A549 (cell line): Measurements from ENCODE around the gene CDK4. TPM values are rescaled to one million over a fixed set of nuclear protein-coding genes. Genes with fewer than 3 reads are reported as not detected.

Experiments used
- ATAC-seq, 2 experiments: fragments of 200-7000 bp in 1 of 2; fragments of >200 bp in 1 of 2; cut with Nextera tagmentation in 1 of 2; cut with Tn5 transposase in 1 of 2; 3 replicates each; pipeline versions ENCODE4 v1.8.0 to v1.9.1; 2018 to 2020; ENCODE audit warnings: mild to moderate bottlenecking in 1 of 2, moderate library complexity in 1 of 2
- CTCF ChIA-PET: fragments of 300-600 bp; sonication (Branson Sonifier 250); formaldehyde crosslinking; extraction: SDS; loops from one replicate; lab custom pipeline; 2021; ENCODE audit warnings: antibody characterized with exemption, inconsistent platforms; lab: Yijun Ruan, JAX
- POLR2A ChIA-PET: fragments of 350-600 bp; formaldehyde crosslinking; extraction: SDS; loops from one replicate; lab custom pipeline; 2021; ENCODE audit warnings: antibody characterized with exemption, inconsistent platforms; lab: Yijun Ruan, JAX
- DNase-seq, 2 experiments: peaks; one replicate each; pipeline versions ENCODE4 v3.0.0 to v3.0.0-alpha.2; 2011 to 2016; ENCODE audit warnings: low read depth in 1 of 2, low spot score in 1 of 2
- FAIRE-seq: peaks from 2 replicates; lab custom pipeline; 2011; peaks lifted over from hg19 to GRCh38; lab: Jason Lieb, UNC
- H3K27ac ChIP-seq, 2 experiments: fragments of >200 bp; sonication (Bioruptor Twin); formaldehyde crosslinking; 3 replicates each; pipeline ENCODE4 v1.5.1; 2016 to 2017
- H3K4me1 ChIP-seq: fragments of >200 bp; sonication (Bioruptor Twin); formaldehyde crosslinking; 3 replicates; pipeline ENCODE4 v1.6.1; 2016
- H3K4me2 ChIP-seq: fragments of >200 bp; sonication (Bioruptor Twin); formaldehyde crosslinking; 3 replicates; pipeline ENCODE4 v1.6.1; 2016
- H3K4me3 ChIP-seq: fragments of >200 bp; sonication (Bioruptor Twin); formaldehyde crosslinking; 3 replicates; pipeline ENCODE4 v1.5.1; 2016
- H3K9me3 ChIP-seq: fragments of >200 bp; sonication (Bioruptor Twin); formaldehyde crosslinking; 3 replicates; pipeline ENCODE4 v1.6.1; 2016
- CBX2 ChIP-seq: fragments of 200-600 bp; sonication (generic); IDR thresholded peaks from 2 replicates; pipeline ENCODE4 v1.6.1; 2016; ENCODE audit warnings: low read depth, mild to moderate bottlenecking, borderline replicate concordance
- CHD2 ChIP-seq: fragments of 150-350 bp; IDR thresholded peaks from 2 replicates; pipeline ENCODE4 v1.6.1; 2014; ENCODE audit warnings: low read length; ENCODE audit not compliant: partially characterized antibody
- CHD4 ChIP-seq: fragments of 200-600 bp; sonication (generic); IDR thresholded peaks from 2 replicates; pipeline ENCODE4 v1.6.1; 2016; ENCODE audit warnings: antibody characterized with exemption, mild to moderate bottlenecking, borderline replicate concordance
- EHMT2 ChIP-seq: fragments of 200-600 bp; sonication (generic); IDR thresholded peaks from 2 replicates; pipeline ENCODE4 v1.6.1; 2016; ENCODE audit warnings: antibody characterized with exemption, low read depth, mild to moderate bottlenecking, moderate library complexity
- ESRRA ChIP-seq: fragments of 150-350 bp; IDR thresholded peaks from 2 replicates; pipeline ENCODE4 v1.6.1; 2014; ENCODE audit warnings: mild to moderate bottlenecking, low read length, borderline replicate concordance
- GATA3 ChIP-seq: IDR thresholded peaks from 2 replicates; pipeline ENCODE4 v1.6.1; 2012; ENCODE audit warnings: borderline replicate concordance
- HDAC2 ChIP-seq: fragments of 200-600 bp; sonication (generic); IDR thresholded peaks from 2 replicates; pipeline ENCODE4 v1.6.1; 2016
- HEYL ChIP-seq: fragments of 250-450 bp; sonication (Bioruptor Pico); IDR thresholded peaks from 2 replicates; pipeline ENCODE4 v1.8.0; 2021; ENCODE audit warnings: mild to moderate bottlenecking, moderate library complexity
- JUNB ChIP-seq: fragments of >200 bp; sonication (Bioruptor Twin); formaldehyde crosslinking; IDR thresholded peaks from 2 replicates; pipeline ENCODE4 v1.6.1; 2016
- MYC ChIP-seq: IDR thresholded peaks from 2 replicates; pipeline ENCODE4 v1.6.1; 2012; ENCODE audit warnings: mild to moderate bottlenecking, inconsistent platforms, low read length, improper control_type of control experiment, borderline replicate concordance
- NPAS2 ChIP-seq: fragments of 250-450 bp; sonication (Bioruptor Pico); IDR thresholded peaks from 2 replicates; pipeline ENCODE4 v1.8.0; 2022; ENCODE audit warnings: mild to moderate bottlenecking, moderate library complexity, borderline replicate concordance
- POLR2A ChIP-seq: IDR thresholded peaks from 2 replicates; pipeline ENCODE4 v1.6.1; 2012; ENCODE audit warnings: mild to moderate bottlenecking, low read length
- POLR2AphosphoS2 ChIP-seq: conservative IDR thresholded peaks from 2 replicates; pipeline ENCODE4 v1.6.1; 2012; ENCODE audit warnings: low read length, improper control_type of control experiment, inconsistent platforms
- REST ChIP-seq: fragments of 200-600 bp; sonication (generic); IDR thresholded peaks from 2 replicates; pipeline ENCODE4 v1.6.1; 2016; ENCODE audit warnings: antibody characterized with exemption, mild to moderate bottlenecking, moderate library complexity
- SMC3 ChIP-seq: fragments of >200 bp; sonication (Bioruptor Twin); formaldehyde crosslinking; IDR thresholded peaks from 3 replicates; pipeline ENCODE4 v1.6.1; 2018; ENCODE audit warnings: inconsistent platforms
- TP53 ChIP-seq: fragments of 250-450 bp; sonication (Bioruptor Pico); IDR thresholded peaks from 2 replicates; pipeline ENCODE4 v1.5.0; 2021; ENCODE audit warnings: mild to moderate bottlenecking, moderate library complexity
- WGBS: methylation state at CpG from one replicate; pipeline ENCODE4 v1.1.6; 2017; ENCODE audit errors: missing lambda C conversion rate; 5-methylcytosine and 5-hydroxymethylcytosine counted together
- polyA plus RNA-seq, 4 experiments: library from polyadenylated mRNA; depleted of rRNA in 3 of 4; stranded (reverse); fragments of >200 nt; fragmentation: RNase III in 1 of 4; extraction: RNeasy Plus Mini Kit Qiagen cat#74134 plus additional on column Dnase treatment in 1 of 4; gene quantifications; 2 replicates in 3 of 4; 3 replicates in 1 of 4; pipeline ENCODE4 v1.2.3, GENCODE V29; 2011 to 2017
- TF ChIP-seq, protein P1 (sequence below): IDR thresholded peaks from 2 replicates; pipeline ENCODE4 v1.6.1; 2012
- TF ChIP-seq, protein P2 (sequence below): fragments of 250-450 bp; sonication (Bioruptor Pico); IDR thresholded peaks from 2 replicates; pipeline ENCODE4 v1.5.0; 2020; ENCODE audit warnings: low read depth, mild to moderate bottlenecking, moderate library complexity

The CDK4 gene
- polyA plus RNA-seq, 2 of the 4 experiments (the other 2 are of a cell fraction), result 226 to 255 TPM

DNA sequence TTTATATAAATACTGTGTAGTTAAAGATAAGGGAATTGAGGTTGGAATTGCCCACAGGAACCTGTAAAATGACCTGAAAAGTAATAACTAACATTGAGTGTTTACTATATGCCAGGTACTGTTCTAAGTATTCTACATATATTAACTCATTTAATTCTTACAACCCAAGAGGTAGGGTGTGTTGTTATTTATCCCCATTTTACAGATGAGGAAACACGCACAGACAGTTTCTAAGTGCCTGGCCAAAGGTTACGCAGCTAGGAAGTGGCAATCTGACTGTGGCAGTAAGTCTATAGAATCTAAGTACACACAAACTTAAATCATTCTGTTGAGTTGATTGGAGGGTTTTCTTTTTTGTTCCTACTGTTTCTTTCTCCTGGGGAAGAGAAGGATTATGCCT lies 8.3 kb downstream of the CDK4 start (continued):
- no peak for TF ChIP-seq TP53
- TF ChIP-seq HDAC2, result no peak
- TF ChIP-seq EHMT2, result no peak
- TF ChIP-seq GATA3, result no peak

DNA sequence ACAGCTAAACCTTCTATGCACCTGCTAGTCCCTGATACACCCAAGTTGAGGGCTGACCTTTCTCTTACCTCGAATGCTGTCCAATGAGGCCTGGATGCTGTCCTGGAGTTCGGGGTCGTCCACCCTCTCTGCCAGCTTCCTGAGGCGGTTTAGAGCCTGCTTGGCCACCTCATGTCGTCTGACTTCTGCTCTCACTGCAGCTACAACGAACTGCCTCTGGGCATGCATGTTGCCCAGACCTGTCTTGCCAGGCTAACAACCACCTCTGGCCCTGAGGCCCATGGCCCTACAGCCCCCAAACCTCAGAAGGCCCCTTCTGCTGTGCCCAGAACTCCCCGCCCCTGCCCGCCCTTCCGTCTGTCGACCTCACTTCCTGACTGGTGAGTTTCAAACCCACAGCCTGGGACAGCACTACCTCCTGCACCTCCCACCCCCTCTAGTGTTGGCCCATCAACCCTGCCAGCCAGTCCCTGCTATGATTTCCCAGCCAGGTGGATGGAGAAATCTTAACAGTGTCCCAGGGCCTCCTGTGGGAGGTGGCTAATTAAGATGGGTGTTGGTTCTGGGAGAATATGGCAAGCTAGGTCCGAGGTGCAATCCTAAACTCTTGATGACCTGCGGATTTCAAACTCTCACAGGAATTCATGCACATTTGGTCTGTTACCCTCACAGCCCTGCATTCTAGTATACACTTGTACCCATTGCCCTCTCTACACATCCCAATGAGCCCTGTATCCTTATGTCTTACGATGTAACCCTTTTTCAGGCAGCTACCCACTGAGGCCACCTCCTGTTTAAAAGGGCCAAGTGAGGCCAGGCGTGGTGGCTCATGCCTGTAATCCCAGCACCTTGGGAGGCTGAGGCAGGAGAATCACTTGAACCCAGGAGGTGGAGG lies 10.0 kb downstream of the CDK4 start:
- no peak for ATAC-seq
- no peak for FAIRE-seq
- POLR2A ChIA-PET, result no interaction called here

DNA sequence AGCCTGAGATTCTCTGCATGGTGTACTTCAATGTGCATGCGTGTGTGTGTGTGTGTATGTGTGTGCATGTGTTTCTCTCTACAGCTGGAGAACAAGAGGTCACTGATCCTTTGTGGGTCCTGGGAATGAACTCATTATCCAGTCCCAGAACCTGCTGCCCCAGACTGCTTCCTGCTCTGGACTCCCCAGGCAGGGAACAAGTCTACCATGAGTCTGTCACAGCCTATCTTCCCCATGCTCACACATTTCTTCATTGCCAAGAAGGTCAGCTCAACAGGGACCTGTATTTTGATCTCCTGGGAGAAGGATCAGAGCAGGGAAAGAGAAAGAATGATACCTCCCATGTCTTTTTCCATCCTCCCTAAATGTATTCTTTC lies 10.7 kb downstream of the CDK4 start:
- ChIA-PET POLR2A (no interaction called here), CTCF (interaction anchor here (0.6 to 10.7 kb wide), 8 partner anchors 9 to 158 kb away, joined by 3 to 242 read pairs (median 3); partner anchors contain the start of gene OS9)
- Histone ChIP-seq H3K4me1 (peaks cover 37% of the 10 kb centered on the region), H3K27ac (no peak overlapping the region), H3K9me3 (no peaks in the 10 kb centered on the region), H3K4me2 (no peak overlapping the region), H3K4me3 (no peak overlapping the region)
- DNase-seq (no peak), FAIRE-seq (no peak), ATAC-seq (no peak)
- 80% methylated on average over 1 of the region's 1 CpG for WGBS
- TF ChIP-seq ESRRA, result no peak
- no peak for TF ChIP-seq SMC3
- TF ChIP-seq HEYL (CRISPR knock-in tag), result no peak
- TF ChIP-seq CHD2, result no peak
- TF ChIP-seq JUNB, result no peak
- TF ChIP-seq, protein P1, sequence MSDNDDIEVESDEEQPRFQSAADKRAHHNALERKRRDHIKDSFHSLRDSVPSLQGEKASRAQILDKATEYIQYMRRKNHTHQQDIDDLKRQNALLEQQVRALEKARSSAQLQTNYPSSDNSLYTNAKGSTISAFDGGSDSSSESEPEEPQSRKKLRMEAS, result no peak
- no peak for TF ChIP-seq MYC

More for the DNA sequence above, 10.0 kb downstream of the CDK4 start:
- Histone ChIP-seq H3K4me3 (no peak overlapping the region), H3K9me3 (no peaks in the 10 kb centered on the region), H3K4me2 (no peak overlapping the region)
- CTCF ChIA-PET, result interaction anchor here (0.8 to 10.7 kb wide), 6 partner anchors 8 to 48 kb away, joined by 3 to 242 read pairs (median 3); partner anchors contain the start of gene OS9
- TF ChIP-seq, protein P2, sequence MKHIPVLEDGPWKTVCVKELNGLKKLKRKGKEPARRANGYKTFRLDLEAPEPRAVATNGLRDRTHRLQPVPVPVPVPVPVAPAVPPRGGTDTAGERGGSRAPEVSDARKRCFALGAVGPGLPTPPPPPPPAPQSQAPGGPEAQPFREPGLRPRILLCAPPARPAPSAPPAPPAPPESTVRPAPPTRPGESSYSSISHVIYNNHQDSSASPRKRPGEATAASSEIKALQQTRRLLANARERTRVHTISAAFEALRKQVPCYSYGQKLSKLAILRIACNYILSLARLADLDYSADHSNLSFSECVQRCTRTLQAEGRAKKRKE (CRISPR knock-in tag), result no peak
- TF ChIP-seq, all 56 proteins: peak for 0
- peak in 1 of 2 experiments; percentile 52 for DNase-seq
- WGBS, result 55% methylated on average over 14 of the region's 14 CpGs
- Histone ChIP-seq H3K27ac (no peak overlapping the region), H3K4me1 (peaks cover 30% of the 10 kb centered on the region)

- Histone ChIP-seq H3K27ac (no peak overlapping the region), H3K9me3 (no peaks in the 10 kb centered on the region), H3K4me1 (peaks cover 35% of the 10 kb centered on the region), H3K4me3 (no peak overlapping the region), H3K4me2 (no peak overlapping the region)
- CTCF ChIA-PET, result interaction anchor here (0.6 to 10.7 kb wide), 8 partner anchors 9 to 282 kb away, joined by 3 to 242 read pairs (median 4); partner anchors contain the start of gene OS9
- no peak for TF ChIP-seq POLR2AphosphoS2
- 81% methylated on average over 5 of the region's 5 CpGs for whole genome bisulfite sequencing
- FAIRE-seq (no peak), DNase-seq (no peak), ATAC-seq (no peak)
- POLR2A ChIA-PET, result no interaction called here
These were observed 11.3 kb downstream of the CDK4 start for GRCh38 chr12:57740656-57741412.

DNA sequence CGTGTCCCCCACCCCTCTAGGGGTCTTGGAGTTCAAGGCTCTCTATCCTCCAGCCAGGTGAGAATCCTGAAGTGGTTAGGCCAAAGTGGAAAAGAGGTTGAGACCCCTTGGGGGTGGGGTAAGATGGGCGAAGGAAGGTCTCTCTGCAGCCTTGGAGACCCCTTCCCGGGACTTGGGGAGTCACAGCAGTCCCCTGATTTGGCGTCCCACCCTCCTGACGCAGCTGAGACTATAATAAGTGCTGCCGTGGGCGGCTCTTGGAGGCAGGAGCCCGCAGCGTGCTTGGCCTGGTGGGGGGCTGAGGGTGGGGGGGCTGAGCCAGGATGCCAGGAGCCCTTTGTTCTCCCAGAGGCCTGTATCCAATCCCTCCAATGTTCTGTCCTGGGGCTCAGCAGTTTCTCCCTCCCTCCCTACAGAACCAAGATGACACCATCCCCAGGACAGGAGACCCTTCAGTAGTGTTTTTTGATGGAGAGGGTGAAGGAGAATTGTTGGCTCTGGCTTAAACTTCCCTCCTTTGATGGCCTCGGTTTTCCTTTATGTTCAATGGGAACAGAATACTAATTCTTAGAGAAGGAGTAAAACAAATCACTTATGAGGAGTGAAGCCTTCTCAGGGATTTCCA lies 12.1 kb downstream of the CDK4 start:
- peaks cover 32% of the 10 kb centered on the region for H3K4me1 ChIP-seq
- no peaks in the 10 kb centered on the region for H3K9me3 ChIP-seq
- 66% methylated on average over 8 of the region's 10 CpGs for WGBS
- POLR2A ChIA-PET, result no interaction called here
- DNase-seq (no peak), FAIRE-seq (no peak), ATAC-seq (no peak)
- no peak overlapping the region for H3K4me2 ChIP-seq
- no peak overlapping the region for H3K27ac ChIP-seq
- no peak overlapping the region for H3K4me3 ChIP-seq
- CTCF ChIA-PET, result interaction anchor here (1.3 to 10.7 kb wide), 4 partner anchors 16 to 281 kb away, joined by 5 to 242 read pairs (median 10); no protein-coding TSS in a partner anchor
- TF ChIP-seq POLR2AphosphoS2 (no peak), CHD4 (no peak), NPAS2 (no peak), POLR2A (no peak), HDAC2 (no peak), CBX2 (no peak), REST (no peak)
